Epithelial cell of prostate (primary cell): Measurements from ENCODE around the gene NEMP1.
"Not testable (repeated sequence)": the region's sequence is repeated elsewhere in the genome, so short reads cannot be mapped to it uniquely, and the experiment has no call there.

ENCODE experiments used
- DNase-seq: peaks from one replicate; pipeline ENCODE4 v3.0.0-alpha.2; 2011; ENCODE audit warnings: low read depth, low spot score
- H3K27ac ChIP-seq: fragments of 450-650 bp; 2 replicates; pipeline ENCODE4 v1.5.1; 2017; ENCODE audit warnings: mild to moderate bottlenecking

The NEMP1 gene

GRCh38 chr12:57066245-57066644, 12.3 kb downstream of the NEMP1 start:
- no peak overlapping the region for H3K27ac ChIP-seq
- no peak for DNase-seq

DNA sequence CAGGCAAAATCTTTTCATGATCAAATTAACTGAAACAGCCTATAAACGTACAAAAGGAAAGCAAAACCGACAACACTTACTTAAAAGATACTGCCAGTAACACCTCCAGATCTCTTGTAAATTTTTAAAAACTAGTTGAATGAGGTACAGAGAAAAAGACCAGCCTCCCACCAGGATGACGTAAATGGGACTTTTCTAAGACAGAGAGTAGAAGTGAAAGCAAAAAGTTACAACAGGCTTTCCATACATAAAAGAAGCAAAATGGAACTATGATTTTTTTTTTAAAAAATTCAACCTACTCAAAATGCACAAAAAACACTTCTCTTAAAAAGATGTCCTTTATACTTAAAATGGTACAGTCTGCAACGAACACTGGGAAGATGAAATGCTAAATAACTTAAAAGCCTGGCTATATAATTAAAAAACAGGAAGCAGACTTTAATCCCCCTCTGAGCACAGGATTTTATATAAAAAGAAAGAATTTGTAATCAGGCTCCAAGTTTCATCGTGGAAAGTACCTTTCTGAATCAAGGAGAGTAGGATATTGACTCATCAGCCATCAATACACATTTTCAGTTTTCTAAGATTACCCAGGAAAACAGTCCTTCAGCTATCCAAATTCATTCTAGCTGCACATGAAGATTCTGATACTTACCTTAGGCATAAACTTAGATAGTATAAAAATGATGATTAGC, 14.5 kb downstream of the NEMP1 start:
- no peak overlapping the region for H3K27ac ChIP-seq
- no peak for DNase-seq

GRCh38 chr12:57058454-57058853, 20.1 kb downstream of the NEMP1 start:
- H3K27ac ChIP-seq = no peak overlapping the region
- no peak for DNase-seq

GRCh38 chr12:57057067-57057751, 21.4 kb downstream of the NEMP1 start:
- H3K27ac ChIP-seq = no peak overlapping the region
- no peak for DNase-seq

DNA sequence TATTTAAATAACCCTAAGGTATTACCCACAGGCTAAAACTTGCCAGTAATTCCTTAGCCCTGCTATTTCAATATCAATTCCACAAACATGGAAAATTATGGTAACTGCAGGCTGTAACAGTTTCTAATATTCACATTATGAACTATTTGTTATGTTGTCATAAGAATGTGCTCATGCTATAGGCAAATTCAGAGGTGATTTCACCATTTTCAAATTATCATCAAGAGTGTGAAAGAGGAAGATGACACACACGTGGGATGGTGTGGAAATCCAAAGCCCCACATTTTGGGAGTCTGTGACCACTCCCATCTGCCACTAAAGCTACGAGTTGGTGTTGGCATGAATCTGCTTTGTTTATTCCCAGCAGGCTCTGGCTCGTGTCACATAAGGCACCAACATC, 22.8 kb downstream of the NEMP1 start:
- DNase-seq = no peak

DNA sequence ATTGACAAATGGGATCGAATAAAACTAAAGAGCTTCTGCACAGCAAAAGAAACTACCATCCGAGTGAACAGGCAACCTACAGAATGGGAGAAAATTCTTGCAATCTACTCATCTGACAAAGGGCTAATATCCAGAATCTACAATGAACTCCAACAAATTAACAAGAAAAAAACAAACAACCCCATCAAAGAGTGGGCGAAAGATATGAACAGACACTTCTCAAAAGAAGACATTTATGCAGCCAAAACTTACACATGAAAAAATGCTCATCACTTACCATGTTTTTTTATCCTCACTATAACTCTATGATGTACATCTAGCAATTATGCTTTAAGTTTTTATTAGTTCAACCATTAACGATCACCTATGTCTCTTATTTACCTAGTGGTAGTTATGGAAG, 24.7 kb downstream of the NEMP1 start:
- H3K27ac ChIP-seq, DNase-seq: not testable (repeated sequence)

More for the DNA sequence above, 22.8 kb downstream of the NEMP1 start:
- no peak overlapping the region for H3K27ac ChIP-seq

DNA sequence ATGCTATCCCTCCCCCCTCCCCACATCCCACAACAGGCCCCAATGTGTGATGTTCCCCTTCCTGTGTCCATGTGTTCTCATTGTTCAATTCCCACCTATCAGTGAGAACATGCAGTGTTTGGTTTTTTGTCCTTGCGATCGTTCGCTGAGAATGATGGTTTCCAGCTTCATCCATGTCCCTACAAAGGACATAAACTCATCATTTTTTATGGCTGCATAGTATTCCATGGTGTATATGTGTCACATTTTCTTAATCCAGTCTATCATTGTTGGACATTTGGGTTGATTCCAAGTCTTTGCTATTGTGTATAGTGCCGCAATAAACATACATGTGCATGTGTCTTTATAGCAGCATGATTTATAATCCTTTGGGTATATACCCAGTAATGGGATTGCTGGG, 25.4 kb downstream of the NEMP1 start:
- not testable (repeated sequence) for DNase-seq, H3K27ac ChIP-seq

- DNase-seq = no peak
- no peak overlapping the region for H3K27ac ChIP-seq
These were observed 27.6 kb downstream of the NEMP1 start for GRCh38 chr12:57051011-57051410.

- H3K27ac ChIP-seq = no peak within 1 kb of the TSS
These were observed 28.7 kb downstream of the NEMP1 start, which contains the start of gene MYO1A for GRCh38 chr12:57049890-57050289. MYO1A (minus strand) TSS chr12:57050129; CDS start chr12:57048323, 1,806 bp downstream.

GRCh38 chr12:57049119-57049446, 29.5 kb downstream of the NEMP1 start:
- DNase-seq = no peak
- no peak overlapping the region for H3K27ac ChIP-seq

More at GRCh38 chr12:57049890-57050289, 28.7 kb downstream of the NEMP1 start, which contains the start of gene MYO1A:
- no peak for DNase-seq

- DNase-seq = no peak
These were observed 30.0 kb downstream of the NEMP1 start for GRCh38 chr12:57048423-57049118.

GRCh38 chr12:57047981-57048380, 30.6 kb downstream of the NEMP1 start:
- no peak for DNase-seq
- no peak overlapping the region for H3K27ac ChIP-seq

More at GRCh38 chr12:57048423-57049118, 30.0 kb downstream of the NEMP1 start:
- H3K27ac ChIP-seq = no peak overlapping the region

- no peak for DNase-seq
- no peak overlapping the region for H3K27ac ChIP-seq
These were observed 31.4 kb downstream of the NEMP1 start for GRCh38 chr12:57046947-57047890.

GRCh38 chr12:57046086-57046791, 32.4 kb downstream of the NEMP1 start:
- no peak for DNase-seq

DNA sequence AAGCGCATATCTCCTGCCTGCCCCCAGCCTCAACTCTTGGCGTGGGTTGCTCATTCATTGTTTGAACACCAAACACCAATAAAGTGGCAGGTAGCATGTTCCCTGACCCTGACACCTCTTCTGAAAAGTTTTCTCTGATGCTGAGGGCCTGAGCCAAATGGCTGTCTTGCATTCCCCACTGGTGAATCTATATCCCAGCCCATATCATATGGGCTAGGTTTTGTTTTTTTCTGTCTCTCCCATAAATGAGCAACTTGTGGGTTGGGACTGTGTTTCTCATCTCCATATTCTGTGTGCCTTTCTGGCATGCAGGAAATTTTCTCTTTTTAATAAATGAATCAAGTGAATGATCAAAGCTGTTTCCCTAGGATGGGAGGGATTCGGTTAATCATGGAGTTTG, 33.7 kb downstream of the NEMP1 start:
- DNase-seq = no peak
- H3K27ac ChIP-seq = no peak overlapping the region

More at GRCh38 chr12:57046086-57046791, 32.4 kb downstream of the NEMP1 start:
- no peak overlapping the region for H3K27ac ChIP-seq

DNA sequence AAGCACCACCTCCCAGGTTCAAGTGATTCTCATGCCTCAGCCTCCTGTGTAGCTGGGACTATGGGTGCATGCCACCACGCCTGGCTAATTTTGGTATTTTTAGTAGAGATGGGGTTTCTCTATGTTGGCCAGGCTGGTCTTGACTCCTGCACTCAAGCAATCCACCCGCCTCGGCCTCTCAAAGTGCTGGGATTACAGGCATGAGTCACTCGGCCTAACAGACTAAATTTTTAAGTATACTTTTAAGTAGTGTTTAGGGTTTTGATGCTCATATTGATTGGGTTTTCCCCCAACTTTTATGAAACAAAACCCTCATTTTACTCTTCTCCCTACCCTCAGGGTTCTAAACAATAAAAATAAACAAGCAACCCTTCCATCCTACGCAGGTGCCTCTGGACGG, 34.1 kb downstream of the NEMP1 start:
- no peak for DNase-seq
- H3K27ac ChIP-seq = no peak overlapping the region

DNA sequence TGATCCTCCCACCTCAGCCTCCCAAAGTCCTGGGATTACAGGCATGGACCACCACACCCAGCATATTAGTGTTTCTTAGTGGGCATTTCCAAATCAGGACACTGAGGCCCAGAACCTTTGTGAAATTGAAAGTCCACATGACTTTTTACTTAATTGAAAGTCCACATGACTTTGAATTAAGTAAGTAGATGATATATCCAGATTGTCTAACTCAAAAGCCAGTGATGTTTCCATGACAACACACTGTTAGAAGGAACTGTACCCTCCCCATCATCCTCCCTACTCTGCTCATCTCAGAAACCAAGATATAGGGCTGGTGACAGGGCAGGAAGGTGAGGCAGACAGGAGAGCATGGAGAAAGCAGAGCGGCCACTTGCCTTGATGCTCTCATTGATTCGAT, 35.9 kb downstream of the NEMP1 start:
- no peak for DNase-seq

GRCh38 chr12:57040750-57041149, 37.8 kb downstream of the NEMP1 start:
- DNase-seq = no peak
- no peak overlapping the region for H3K27ac ChIP-seq

More for the DNA sequence above, 35.9 kb downstream of the NEMP1 start:
- no peak overlapping the region for H3K27ac ChIP-seq

- H3K27ac ChIP-seq = no peak overlapping the region
- no peak for DNase-seq
These were observed 38.4 kb downstream of the NEMP1 start for GRCh38 chr12:57040211-57040610.
